Measurements from ENCODE around the gene METTL24.
"Not testable (repeated sequence)": the region's sequence is repeated elsewhere in the genome, so short reads cannot be mapped to it uniquely, and the experiment has no call there.

The METTL24 gene

GRCh38 chr6:110359556-110359955 lies 1.4 kb upstream of the METTL24 start:
- DNase-seq = no peak

- DNase-seq = no peak
Observed at GRCh38 chr6:110358553-110359160, 508 bp upstream of the METTL24 start.

GRCh38 chr6:110357298-110357663 lies 868 bp downstream of the METTL24 start:
- DNase-seq = no peak

- DNase-seq = no peak
Observed at GRCh38 chr6:110356778-110357177, 1.4 kb downstream of the METTL24 start.

- no peak for DNase-seq
Observed at GRCh38 chr6:110355727-110356126, 2.4 kb downstream of the METTL24 start.

- DNase-seq = no peak
Observed at GRCh38 chr6:110355022-110355421, 3.1 kb downstream of the METTL24 start.

GRCh38 chr6:110354153-110354552 lies 4.0 kb downstream of the METTL24 start:
- DNase-seq = no peak

GRCh38 chr6:110353457-110354001 lies 4.6 kb downstream of the METTL24 start:
- no peak for DNase-seq

GRCh38 chr6:110352563-110353262 lies 5.4 kb downstream of the METTL24 start:
- DNase-seq = no peak

GRCh38 chr6:110351986-110352385 lies 6.2 kb downstream of the METTL24 start:
- DNase-seq = no peak

- no peak for DNase-seq
Observed at GRCh38 chr6:110351546-110351945, 6.6 kb downstream of the METTL24 start.

- not testable (repeated sequence) for DNase-seq
Observed at GRCh38 chr6:110350593-110350992, 7.6 kb downstream of the METTL24 start.

GRCh38 chr6:110348961-110349690 lies 9.0 kb downstream of the METTL24 start:
- DNase-seq = no peak

- DNase-seq = no peak
Observed at GRCh38 chr6:110345025-110345424, 13.1 kb downstream of the METTL24 start.

- DNase-seq = no peak
Observed at GRCh38 chr6:110342759-110343158, 15.4 kb downstream of the METTL24 start.

- no peak for DNase-seq
Observed at GRCh38 chr6:110341663-110342596, 16.2 kb downstream of the METTL24 start.

- DNase-seq = no peak
Observed at GRCh38 chr6:110341067-110341466, 17.1 kb downstream of the METTL24 start.

- DNase-seq = no peak
Observed at GRCh38 chr6:110340392-110340965, 17.7 kb downstream of the METTL24 start.

- DNase-seq = no peak
Observed at GRCh38 chr6:110338820-110339470, 19.2 kb downstream of the METTL24 start.

GRCh38 chr6:110337486-110337885 lies 20.7 kb downstream of the METTL24 start:
- no peak for DNase-seq

GRCh38 chr6:110334423-110335180 lies 23.5 kb downstream of the METTL24 start:
- DNase-seq = no peak
